Measurements from ENCODE around the gene TFDP1. TPM values are rescaled to one million over a fixed set of nuclear protein-coding genes. Genes with fewer than 3 reads are reported as not detected.

TFDP1 gene
- total RNA-seq, 4 donors from 2014 or later: 10.3 to 101 (median 52.3) TPM

DNA sequence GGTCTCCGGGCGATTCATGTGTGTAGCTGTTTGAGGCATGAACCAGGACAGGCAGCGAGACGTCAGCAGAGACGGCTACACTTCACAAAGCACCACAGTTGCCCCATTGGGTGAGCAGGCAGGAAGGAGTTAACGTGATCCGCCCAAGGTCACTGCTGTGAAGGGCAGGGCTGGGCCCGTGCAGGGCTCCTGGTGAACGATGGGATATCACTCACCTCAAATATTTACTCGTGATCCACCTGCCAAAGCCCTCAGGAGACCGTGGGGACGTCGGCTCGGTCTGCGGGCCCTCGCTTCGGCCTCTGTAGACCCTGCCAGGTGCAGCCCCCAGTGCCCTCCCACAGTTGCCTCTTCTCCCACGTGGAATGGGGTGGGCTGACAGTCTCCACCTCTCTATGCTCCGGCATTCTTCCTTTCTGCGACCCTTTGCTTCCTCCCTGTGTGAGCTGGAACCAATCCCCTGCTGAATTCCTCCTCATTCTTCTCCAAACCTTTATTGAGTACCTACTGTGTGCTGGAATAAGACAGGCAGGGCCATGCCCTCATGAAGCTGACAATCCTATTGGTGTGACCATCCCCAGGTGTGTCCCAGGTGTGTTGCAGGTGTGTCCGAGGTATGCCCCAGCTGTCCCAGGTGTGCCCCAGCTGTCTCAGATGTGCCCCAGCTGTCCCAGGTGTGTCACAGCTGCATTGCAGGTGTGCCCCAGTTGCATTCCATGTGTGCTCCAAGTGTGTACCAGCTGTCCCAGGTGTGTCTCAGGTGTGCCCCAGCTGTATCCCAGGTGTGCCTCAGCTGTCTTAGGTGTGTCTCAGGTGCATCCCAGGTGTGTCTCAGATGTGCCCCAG lies 80.4 kb downstream of the TFDP1 start:
- Histone ChIP-seq H3K27ac (no peak overlapping the region), H3K27me3 (no peaks in the 10 kb centered on the region), H3K4me3 (no peak overlapping the region), H3K36me3 (no peaks in the 10 kb centered on the region), H3K4me1 (no peaks in the 10 kb centered on the region), H3K9me3 (no peaks in the 10 kb centered on the region)
- intact Hi-C loops (cut with DNase I; ENCODE audit: low total_unique reads): no loop called here
- TF ChIP-seq POLR2A (IDR thresholded peaks at IDR 0.05): no peak
- TF ChIP-seq, protein P1, sequence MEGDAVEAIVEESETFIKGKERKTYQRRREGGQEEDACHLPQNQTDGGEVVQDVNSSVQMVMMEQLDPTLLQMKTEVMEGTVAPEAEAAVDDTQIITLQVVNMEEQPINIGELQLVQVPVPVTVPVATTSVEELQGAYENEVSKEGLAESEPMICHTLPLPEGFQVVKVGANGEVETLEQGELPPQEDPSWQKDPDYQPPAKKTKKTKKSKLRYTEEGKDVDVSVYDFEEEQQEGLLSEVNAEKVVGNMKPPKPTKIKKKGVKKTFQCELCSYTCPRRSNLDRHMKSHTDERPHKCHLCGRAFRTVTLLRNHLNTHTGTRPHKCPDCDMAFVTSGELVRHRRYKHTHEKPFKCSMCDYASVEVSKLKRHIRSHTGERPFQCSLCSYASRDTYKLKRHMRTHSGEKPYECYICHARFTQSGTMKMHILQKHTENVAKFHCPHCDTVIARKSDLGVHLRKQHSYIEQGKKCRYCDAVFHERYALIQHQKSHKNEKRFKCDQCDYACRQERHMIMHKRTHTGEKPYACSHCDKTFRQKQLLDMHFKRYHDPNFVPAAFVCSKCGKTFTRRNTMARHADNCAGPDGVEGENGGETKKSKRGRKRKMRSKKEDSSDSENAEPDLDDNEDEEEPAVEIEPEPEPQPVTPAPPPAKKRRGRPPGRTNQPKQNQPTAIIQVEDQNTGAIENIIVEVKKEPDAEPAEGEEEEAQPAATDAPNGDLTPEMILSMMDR (IDR thresholded peaks at IDR 0.05): no peak
- peak; percentile 9 to 10 for DNase-seq

DNA sequence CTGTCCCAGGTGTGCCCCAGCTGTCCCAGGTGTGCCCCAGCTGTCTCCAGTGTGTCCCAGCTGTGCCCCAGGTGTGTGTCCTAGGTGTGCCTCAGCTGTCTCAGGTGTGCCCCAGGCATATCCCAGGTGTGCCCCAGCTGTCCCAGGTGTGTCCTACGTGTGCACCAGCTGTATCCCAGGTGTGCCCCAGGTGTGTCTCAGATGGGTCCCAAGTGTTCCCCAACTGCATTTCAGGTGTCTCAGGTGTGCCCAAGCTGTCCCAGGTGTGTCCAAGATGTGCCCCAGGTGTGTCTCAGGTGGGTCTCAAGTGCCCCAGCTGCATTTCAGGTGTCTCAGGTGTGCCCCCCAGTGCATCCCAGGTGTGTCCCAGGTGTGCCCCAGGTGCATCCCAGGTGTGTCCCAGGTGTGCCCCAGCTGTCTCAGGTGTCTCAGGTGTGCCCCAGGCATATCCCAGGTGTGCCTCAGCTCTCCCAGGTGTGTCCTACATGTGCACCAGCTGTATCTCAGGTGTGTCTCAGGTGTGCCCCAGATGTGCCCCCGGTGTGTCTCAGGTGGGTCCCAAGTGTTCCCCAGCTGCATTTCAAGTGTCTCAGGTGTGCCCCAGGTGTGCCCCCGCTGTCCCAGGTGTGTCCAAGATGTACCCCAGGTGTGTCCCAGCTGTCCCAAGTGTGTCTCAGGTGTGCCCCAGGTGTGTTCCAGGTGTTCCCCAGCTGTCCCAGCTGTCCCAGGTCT lies 81.2 kb downstream of the TFDP1 start:
- no peaks in the 10 kb centered on the region for H3K4me1 ChIP-seq
- no peak for TF ChIP-seq POLR2A (IDR thresholded peaks at IDR 0.05)
- TF ChIP-seq, protein P1 (IDR thresholded peaks at IDR 0.05): no peak
- no peak overlapping the region for H3K4me3 ChIP-seq
- H3K9me3 ChIP-seq: no peaks in the 10 kb centered on the region
- H3K36me3 ChIP-seq: no peaks in the 10 kb centered on the region
- intact Hi-C loops (cut with DNase I; ENCODE audit: low total_unique reads): no loop called here
- no peak overlapping the region for H3K27ac ChIP-seq
- no peaks in the 10 kb centered on the region for H3K27me3 ChIP-seq
- DNase-seq: peak; percentile 6 to 9

DNA sequence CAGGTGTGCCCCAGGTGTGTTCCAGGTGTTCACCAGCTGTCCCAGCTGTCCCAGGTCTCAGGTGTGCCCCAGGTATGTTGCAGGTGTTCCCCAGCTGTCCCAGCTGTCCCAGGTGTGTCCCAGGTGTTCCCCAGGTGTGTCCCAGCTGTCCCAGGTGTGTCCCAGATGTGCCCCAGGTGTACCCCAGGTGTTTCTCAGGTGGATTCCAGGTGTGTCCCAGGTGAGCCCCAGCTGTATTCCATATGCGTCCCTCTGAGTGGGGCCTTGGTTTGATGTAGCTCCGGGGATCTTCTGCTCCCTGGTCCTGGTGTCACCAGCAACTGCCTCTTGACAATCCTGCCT lies 81.7 kb downstream of the TFDP1 start:
- no peaks in the 10 kb centered on the region for H3K27me3 ChIP-seq
- peak; percentile 2 to 8 for DNase-seq
- TF ChIP-seq POLR2A (IDR thresholded peaks at IDR 0.05): no peak
- TF ChIP-seq, protein P1 (IDR thresholded peaks at IDR 0.05): no peak
- H3K27ac ChIP-seq: no peak overlapping the region
- no peaks in the 10 kb centered on the region for H3K4me1 ChIP-seq
- H3K4me3 ChIP-seq: no peak overlapping the region
- no peaks in the 10 kb centered on the region for H3K36me3 ChIP-seq
- intact Hi-C loops (cut with DNase I; ENCODE audit: low total_unique reads): no loop called here
- no peaks in the 10 kb centered on the region for H3K9me3 ChIP-seq

DNA sequence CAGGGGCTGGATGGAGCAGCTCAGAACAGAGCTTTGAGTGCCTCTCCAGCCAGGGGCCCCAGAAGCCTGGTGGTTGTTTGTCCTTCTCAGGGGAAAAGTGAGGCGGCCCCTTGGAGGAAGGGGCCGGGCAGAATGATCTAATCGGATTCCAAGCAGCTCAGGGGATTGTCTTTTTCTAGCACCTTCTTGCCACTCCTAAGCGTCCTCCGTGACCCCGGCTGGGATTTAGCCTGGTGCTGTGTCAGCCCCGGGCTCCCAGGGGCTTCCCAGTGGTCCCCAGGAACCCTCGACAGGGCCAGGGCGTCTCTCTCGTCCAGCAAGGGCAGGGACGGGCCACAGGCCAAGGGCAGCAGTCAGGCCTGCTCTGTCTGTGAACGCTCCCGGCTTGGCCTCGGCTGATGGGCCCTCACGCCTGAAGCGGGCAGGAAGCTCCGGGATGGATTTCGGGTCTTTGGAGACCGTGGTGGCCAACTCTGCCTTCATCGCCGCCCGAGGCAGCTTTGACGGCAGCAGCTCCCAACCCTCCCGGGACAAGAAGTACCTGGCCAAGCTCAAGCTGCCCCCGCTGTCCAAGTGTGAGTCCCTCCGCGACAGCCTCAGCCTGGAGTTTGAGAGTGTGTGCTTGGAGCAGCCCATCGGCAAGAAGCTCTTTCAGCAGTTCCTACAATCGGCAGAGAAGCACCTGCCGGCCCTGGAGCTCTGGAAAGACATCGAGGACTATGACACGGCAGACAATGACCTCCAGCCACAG lies 82.6 kb downstream of the TFDP1 start, which contains the start of gene GRK1:
GRK1 (plus strand) TSS at position 269 of the 751 bp plus-strand sequence; CDS start at position 437, 168 bp downstream.
- peak; percentile 8 to 10 for DNase-seq
- TF ChIP-seq, protein P1 (IDR thresholded peaks at IDR 0.05): no peak
- no peak for TF ChIP-seq POLR2A (IDR thresholded peaks at IDR 0.05)
- intact Hi-C loops (cut with DNase I; ENCODE audit: low total_unique reads): no loop called here
- Histone ChIP-seq H3K9me3 (no peaks in the 10 kb centered on the region), H3K27ac (no peak within 1 kb of the TSS), H3K36me3 (no peaks in the 10 kb centered on the region), H3K4me3 (no peak within 1 kb of the TSS), H3K4me1 (no peaks in the 10 kb centered on the region), H3K27me3 (no peaks in the 10 kb centered on the region)

Measured in uterus (tissue), 4 donors.